ENCODE data around the gene FARSB.

FARSB gene

GRCh38 chr2:222544661-222545060 lies 111.2 kb downstream of the FARSB start:
- no peak for DNase-seq (ENCODE audit: low read depth)
- no peak for TF ChIP-seq CTCF (IDR thresholded peaks at IDR 0.05; ENCODE audit: control insufficient read depth, insufficient read depth, low read depth, low read length, missing control alignments)
- no peak overlapping the region for H3K4me3 ChIP-seq (ENCODE audit: control insufficient read depth, low read depth, low read length)

GRCh38 chr2:222538535-222538934 lies 117.4 kb downstream of the FARSB start:
- no peak for DNase-seq (ENCODE audit: low read depth)
- no peak for TF ChIP-seq CTCF (IDR thresholded peaks at IDR 0.05; ENCODE audit: control insufficient read depth, insufficient read depth, low read depth, low read length, missing control alignments)
- H3K4me3 ChIP-seq (ENCODE audit: control insufficient read depth, low read depth, low read length), result no peak overlapping the region

- no peak for TF ChIP-seq CTCF (IDR thresholded peaks at IDR 0.05; ENCODE audit: control insufficient read depth, insufficient read depth, low read depth, low read length, missing control alignments)
- no peak for DNase-seq (ENCODE audit: low read depth)
- H3K4me3 ChIP-seq (ENCODE audit: control insufficient read depth, low read depth, low read length), result no peak overlapping the region
Observed at GRCh38 chr2:222535477-222535876, 120.4 kb downstream of the FARSB start.

- no peak overlapping the region for H3K4me3 ChIP-seq (ENCODE audit: control insufficient read depth, low read depth, low read length)
- no peak for DNase-seq (ENCODE audit: low read depth)
- no peak for TF ChIP-seq CTCF (IDR thresholded peaks at IDR 0.05; ENCODE audit: control insufficient read depth, insufficient read depth, low read depth, low read length, missing control alignments)
Observed at GRCh38 chr2:222532315-222532714, 123.6 kb downstream of the FARSB start.

- no peak overlapping the region for H3K4me3 ChIP-seq (ENCODE audit: control insufficient read depth, low read depth, low read length)
- DNase-seq (ENCODE audit: low read depth), result no peak
- no peak for TF ChIP-seq CTCF (IDR thresholded peaks at IDR 0.05; ENCODE audit: control insufficient read depth, insufficient read depth, low read depth, low read length, missing control alignments)
Observed at GRCh38 chr2:222526480-222527277, 129.2 kb downstream of the FARSB start.

GRCh38 chr2:222525811-222526210 lies 130.1 kb downstream of the FARSB start:
- no peak for DNase-seq (ENCODE audit: low read depth)
- no peak for TF ChIP-seq CTCF (IDR thresholded peaks at IDR 0.05; ENCODE audit: control insufficient read depth, insufficient read depth, low read depth, low read length, missing control alignments)
- no peak overlapping the region for H3K4me3 ChIP-seq (ENCODE audit: control insufficient read depth, low read depth, low read length)
